ENCODE results near the gene CABP1.

GRCh38 chr12:120698665-120699064 lies 58.2 kb downstream of the CABP1 start:
- TF ChIP-seq CTCF (conservative IDR thresholded peaks at IDR 0.05; ENCODE audit: low read length) (no peak), EZH2phosphoT487 (IDR thresholded peaks at IDR 0.05; ENCODE audit: borderline replicate concordance) (no peak)
